OCI-LY1 (cell line): ENCODE data around the gene HOXB6.

Experiments
- CTCF ChIP-seq: fragments of 200-600 bp; sonication (generic), shearing (Covaris generic); IDR thresholded peaks from 2 replicates; pipeline ENCODE4 v1.5.1; 2017; ENCODE audit warnings: mild to moderate bottlenecking, antibody characterized with exemption, low read length, moderate library complexity, mixed read lengths
- EZH2 ChIP-seq: fragments of 200-600 bp; sonication (generic), shearing (Covaris generic); IDR thresholded peaks from 2 replicates; pipeline ENCODE4 v1.8.0; 2017; ENCODE audit warnings: borderline replicate concordance, mixed run types, mild to moderate bottlenecking, antibody characterized with exemption, low read length, moderate library complexity, mixed read lengths

- TF ChIP-seq CTCF, result no peak
- no peak for TF ChIP-seq EZH2
Measured at GRCh38 chr17:48643697-48644012, 38.9 kb upstream of the HOXB6 start.
